Measurements from ENCODE around the gene VSIG8.

DNA sequence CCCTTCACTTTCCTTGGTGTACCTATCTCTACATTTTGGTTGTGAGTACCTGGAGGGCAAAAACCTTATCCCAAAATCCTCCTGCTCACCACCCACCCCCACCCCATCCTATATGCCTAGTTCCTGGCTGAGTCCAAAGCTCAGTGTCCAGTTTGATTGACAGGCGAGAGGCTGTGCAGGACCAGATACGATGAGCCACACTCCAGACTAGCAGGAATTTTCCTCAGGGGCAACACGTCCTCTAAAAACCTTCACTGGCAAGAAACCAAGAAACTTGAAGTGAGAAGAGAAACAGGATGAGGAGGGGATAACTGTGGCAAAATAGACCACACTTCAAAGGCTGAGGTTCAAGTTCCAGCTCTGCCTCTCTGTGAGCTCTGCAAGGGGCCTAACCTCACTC is 36.9 kb downstream of the VSIG8 start:
- TF ChIP-seq CTCF (IDR thresholded peaks at IDR 0.05), result no peak
- TF ChIP-seq POLR2A (IDR thresholded peaks at IDR 0.05), result no peak
